ENCODE measurements around the gene NGFR. TPM values are rescaled to one million over a fixed set of nuclear protein-coding genes. Genes with fewer than 3 reads are reported as not detected.

The NGFR gene
- total RNA-seq, 2 experiments from 2014 or later = 0.10 to 1.1 TPM

DNA sequence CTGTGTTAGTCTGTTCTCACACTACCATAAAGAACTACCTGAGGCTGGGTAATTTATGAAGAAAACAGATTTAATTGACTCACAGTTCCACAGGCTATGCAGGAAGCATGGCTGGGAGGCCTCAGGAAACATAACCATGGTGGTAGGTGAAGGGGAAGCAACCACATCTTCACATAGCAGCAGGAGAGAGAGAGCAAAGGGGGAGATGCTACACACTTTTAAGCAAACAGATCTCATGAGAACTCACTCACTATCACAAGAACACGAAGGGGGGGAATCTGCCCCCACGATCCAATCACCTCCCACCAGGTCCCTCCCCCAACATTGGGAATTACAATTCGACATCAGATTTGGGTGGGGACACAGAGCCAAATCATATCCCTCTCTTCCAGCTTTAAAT lies 48.8 kb downstream of the NGFR start:
- POLR2A ChIA-PET = no interaction called here

DNA sequence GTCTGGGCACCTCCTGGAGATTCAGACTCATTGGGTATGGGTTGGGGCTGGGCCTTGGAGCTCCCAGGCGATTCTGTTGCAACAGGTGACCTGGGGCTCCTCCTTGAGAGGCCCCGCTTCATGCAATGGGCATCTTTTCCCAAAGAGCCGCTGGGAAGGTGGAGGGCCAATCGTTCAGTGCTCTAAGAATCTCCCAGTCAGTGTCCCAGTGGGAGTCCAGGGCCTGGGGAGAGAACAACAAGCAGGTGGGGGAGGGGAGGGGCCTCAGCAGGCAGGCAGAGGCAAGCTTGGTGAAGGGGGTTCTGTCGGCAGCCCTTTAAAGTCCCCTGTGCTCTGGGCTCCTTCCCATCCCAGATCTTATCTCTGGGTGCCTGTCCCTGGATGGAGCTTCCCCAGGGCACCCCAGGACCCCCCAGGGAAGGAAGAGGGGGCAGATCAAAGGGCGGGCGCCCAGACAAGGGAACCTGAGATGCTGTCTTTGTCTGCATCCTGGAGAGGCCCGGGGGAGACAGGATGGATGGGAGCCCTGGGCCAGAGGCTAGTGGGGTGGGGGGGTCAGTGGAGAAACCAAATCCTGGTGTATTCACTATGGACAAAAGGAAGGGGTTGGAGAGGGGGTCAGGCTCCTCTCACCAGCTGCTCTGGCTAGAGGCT lies 50.0 kb downstream of the NGFR start:
- DNase-seq (ENCODE audit: low spot score) = no peak
- intact Hi-C loops (cut with micrococcal nuclease; ENCODE audit: unreplicated experiment) = no loop called here
- no peak overlapping the region for H3K27ac ChIP-seq (ENCODE audit: low read depth, low read length, poor library complexity, severe bottlenecking)
- ChIA-PET CTCF (ENCODE audit: unreplicated experiment) (no interaction called here), POLR2A (no interaction called here)
- no TSS peak for BruUV-seq (replicated peaks)
- TF ChIP-seq, protein P1, sequence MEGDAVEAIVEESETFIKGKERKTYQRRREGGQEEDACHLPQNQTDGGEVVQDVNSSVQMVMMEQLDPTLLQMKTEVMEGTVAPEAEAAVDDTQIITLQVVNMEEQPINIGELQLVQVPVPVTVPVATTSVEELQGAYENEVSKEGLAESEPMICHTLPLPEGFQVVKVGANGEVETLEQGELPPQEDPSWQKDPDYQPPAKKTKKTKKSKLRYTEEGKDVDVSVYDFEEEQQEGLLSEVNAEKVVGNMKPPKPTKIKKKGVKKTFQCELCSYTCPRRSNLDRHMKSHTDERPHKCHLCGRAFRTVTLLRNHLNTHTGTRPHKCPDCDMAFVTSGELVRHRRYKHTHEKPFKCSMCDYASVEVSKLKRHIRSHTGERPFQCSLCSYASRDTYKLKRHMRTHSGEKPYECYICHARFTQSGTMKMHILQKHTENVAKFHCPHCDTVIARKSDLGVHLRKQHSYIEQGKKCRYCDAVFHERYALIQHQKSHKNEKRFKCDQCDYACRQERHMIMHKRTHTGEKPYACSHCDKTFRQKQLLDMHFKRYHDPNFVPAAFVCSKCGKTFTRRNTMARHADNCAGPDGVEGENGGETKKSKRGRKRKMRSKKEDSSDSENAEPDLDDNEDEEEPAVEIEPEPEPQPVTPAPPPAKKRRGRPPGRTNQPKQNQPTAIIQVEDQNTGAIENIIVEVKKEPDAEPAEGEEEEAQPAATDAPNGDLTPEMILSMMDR (conservative IDR thresholded peaks at IDR 0.05; ENCODE audit: low read length) = no peak
- no peak for TF ChIP-seq EZH2phosphoT487 (IDR thresholded peaks at IDR 0.05; ENCODE audit: borderline replicate concordance, low read depth, low read length)
- no peaks in the 10 kb centered on the region for H3K79me2 ChIP-seq (ENCODE audit: insufficient read depth, low read depth, low read length)
- no peak overlapping the region for H3K4me2 ChIP-seq (ENCODE audit: low read length)
- no peaks in the 10 kb centered on the region for H3K4me1 ChIP-seq (ENCODE audit: insufficient read depth, low read length, poor library complexity, severe bottlenecking)
- H2AFZ ChIP-seq (ENCODE audit: low read length) = no peak overlapping the region
- H3K9me3 ChIP-seq (ENCODE audit: low read length) = no peaks in the 10 kb centered on the region
- H3K9me2 ChIP-seq (ENCODE audit: insufficient read depth, low read length) = no peaks in the 10 kb centered on the region
- H3K4me3 ChIP-seq (ENCODE audit: low read depth, low read length, poor library complexity, severe bottlenecking) = no peak overlapping the region
- H3K36me3 ChIP-seq (ENCODE audit: insufficient read depth, low read length) = no peaks in the 10 kb centered on the region
- H4K20me1 ChIP-seq (ENCODE audit: insufficient read depth, low read length) = no peaks in the 10 kb centered on the region

More for the DNA sequence above, 48.8 kb downstream of the NGFR start:
- H4K20me1 ChIP-seq (ENCODE audit: insufficient read depth, low read length) = no peaks in the 10 kb centered on the region
- TF ChIP-seq EZH2phosphoT487 (IDR thresholded peaks at IDR 0.05; ENCODE audit: borderline replicate concordance, low read depth, low read length) = no peak
- TF ChIP-seq, protein P1 (conservative IDR thresholded peaks at IDR 0.05; ENCODE audit: low read length) = no peak
- H2AFZ ChIP-seq (ENCODE audit: low read length) = no peak overlapping the region
- no peaks in the 10 kb centered on the region for H3K36me3 ChIP-seq (ENCODE audit: insufficient read depth, low read length)
- H3K4me1 ChIP-seq (ENCODE audit: insufficient read depth, low read length, poor library complexity, severe bottlenecking) = no peaks in the 10 kb centered on the region
- H3K79me2 ChIP-seq (ENCODE audit: insufficient read depth, low read depth, low read length) = no peaks in the 10 kb centered on the region
- H3K9me2 ChIP-seq (ENCODE audit: insufficient read depth, low read length) = no peaks in the 10 kb centered on the region
- no TSS peak for BruUV-seq (replicated peaks)
- no peak for DNase-seq (ENCODE audit: low spot score)
- H3K4me3 ChIP-seq (ENCODE audit: low read depth, low read length, poor library complexity, severe bottlenecking) = no peak overlapping the region
- intact Hi-C loops (cut with micrococcal nuclease; ENCODE audit: unreplicated experiment) = no loop called here
- CTCF ChIA-PET (ENCODE audit: unreplicated experiment) = no interaction called here
- H3K4me2 ChIP-seq (ENCODE audit: low read length) = no peak overlapping the region
- no peaks in the 10 kb centered on the region for H3K9me3 ChIP-seq (ENCODE audit: low read length)
- H3K27ac ChIP-seq (ENCODE audit: low read depth, low read length, poor library complexity, severe bottlenecking) = no peak overlapping the region

DNA sequence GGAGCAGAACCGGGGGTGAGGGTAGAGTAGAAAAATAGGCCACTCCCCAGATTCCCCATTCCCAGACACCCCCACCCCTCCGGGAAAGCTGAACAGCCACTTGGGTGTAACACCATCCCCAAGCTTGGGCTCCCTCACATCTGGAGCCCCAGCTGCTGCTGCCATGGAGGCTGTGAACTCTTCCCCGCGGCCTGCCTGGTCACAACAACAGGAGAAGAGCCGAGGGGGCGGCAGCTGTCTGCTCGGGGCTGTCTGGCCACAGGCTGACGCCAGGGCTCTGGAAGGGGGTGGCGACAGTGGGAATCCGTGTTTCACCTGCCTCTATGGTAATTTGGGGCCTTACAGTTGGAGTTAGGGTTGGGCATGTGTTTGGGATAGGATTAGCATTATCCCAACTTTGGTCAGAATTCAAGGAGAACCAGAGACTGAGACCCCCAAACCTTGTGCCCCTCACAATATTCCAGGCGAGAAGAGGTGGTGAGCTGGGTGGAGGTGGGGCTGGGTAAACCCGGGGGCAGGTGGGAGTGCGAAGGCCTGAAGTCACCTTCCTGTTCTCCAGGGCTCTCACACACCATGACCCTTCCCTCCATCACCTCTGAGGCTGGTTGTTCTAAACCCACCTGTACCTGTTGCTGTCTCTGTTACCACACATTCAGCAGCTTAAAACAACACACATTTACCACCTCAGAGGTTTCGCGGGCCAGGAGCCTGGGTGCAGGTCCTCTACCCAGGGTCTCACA lies 50.9 kb downstream of the NGFR start:
- intact Hi-C loops (cut with micrococcal nuclease; ENCODE audit: unreplicated experiment) = no loop called here
- Histone ChIP-seq H3K4me3 (ENCODE audit: low read depth, low read length, poor library complexity, severe bottlenecking) (no peak overlapping the region), H3K9me2 (ENCODE audit: insufficient read depth, low read length) (no peaks in the 10 kb centered on the region), H3K79me2 (ENCODE audit: insufficient read depth, low read depth, low read length) (no peaks in the 10 kb centered on the region), H3K9me3 (ENCODE audit: low read length) (no peaks in the 10 kb centered on the region), H3K36me3 (ENCODE audit: insufficient read depth, low read length) (no peaks in the 10 kb centered on the region), H4K20me1 (ENCODE audit: insufficient read depth, low read length) (no peaks in the 10 kb centered on the region), H3K27ac (ENCODE audit: low read depth, low read length, poor library complexity, severe bottlenecking) (no peak overlapping the region), H3K4me2 (ENCODE audit: low read length) (no peak overlapping the region), H3K4me1 (ENCODE audit: insufficient read depth, low read length, poor library complexity, severe bottlenecking) (no peaks in the 10 kb centered on the region), H2AFZ (ENCODE audit: low read length) (no peak overlapping the region)
- no peak for DNase-seq (ENCODE audit: low spot score)
- POLR2A ChIA-PET = no interaction called here
- BruUV-seq (replicated peaks) = no TSS peak
- CTCF ChIA-PET (ENCODE audit: unreplicated experiment) = no interaction called here
- TF ChIP-seq EZH2phosphoT487 (IDR thresholded peaks at IDR 0.05; ENCODE audit: borderline replicate concordance, low read depth, low read length) = no peak
- TF ChIP-seq, protein P1 (conservative IDR thresholded peaks at IDR 0.05; ENCODE audit: low read length) = no peak

All from OCI-LY7 (cell line).